ENCODE measurements around the gene CAPNS1. TPM values are rescaled to one million over a fixed set of nuclear protein-coding genes. Genes with fewer than 3 reads are reported as not detected.

The CAPNS1 gene
- total and polyA plus RNA-seq, 5 donors from 2014 or later, result 105 to 262 (median 152) TPM

- Histone ChIP-seq H3K36me3 (ENCODE audit: control insufficient read depth, insufficient read depth, low read length) (peaks cover 28% of the 10 kb centered on the region), H3K27ac (ENCODE audit: insufficient read depth, low read length, poor library complexity, severe bottlenecking) (peak within 1 kb of the TSS; percentile 84), H3K4me1 (ENCODE audit: control insufficient read depth, insufficient read depth, low read length, poor library complexity, severe bottlenecking) (peaks cover 34% of the 10 kb centered on the region), H3K4me3 (ENCODE audit: low read depth, low read length) (peak within 1 kb of the TSS; percentile 83), H3K9me3 (ENCODE audit: control insufficient read depth in 2 of 2, low read length in 2 of 2) (no peaks in the 10 kb centered on the region), H3K27me3 (ENCODE audit: control insufficient read depth, insufficient read depth, low read length) (no peaks in the 10 kb centered on the region)
- H3K27ac Mint-ChIP-seq, result peak within 1 kb of the TSS; percentile 97 to 100 (median 99)
- DNase-seq, result peak in 2 of 3 donors; percentile 13 to 87
- ATAC-seq (ENCODE audit: low read depth in 2 of 2), result peak; percentile 43 to 47
- no peaks in the 10 kb centered on the region for H3K9me3 Mint-ChIP-seq
- H3K36me3 Mint-ChIP-seq, result peaks cover 21% of the 10 kb centered on the region
- H3K4me3 Mint-ChIP-seq, result peak within 1 kb of the TSS; percentile 90 to 99 (median 97)
- H3K4me1 Mint-ChIP-seq, result peaks cover 0 to 57% (median 32%) of the 10 kb centered on the region in 4 donors
- H3K27me3 Mint-ChIP-seq, result peaks cover 8% of the 10 kb centered on the region
Measured at GRCh38 chr19:36115453-36116343, 24.2 kb upstream of the CAPNS1 start, which contains the start of gene TBCB. Gene TBCB, plus strand, starts transcription at chr19:36115468. Its CDS starts 93 bp downstream, at chr19:36115561.

DNA sequence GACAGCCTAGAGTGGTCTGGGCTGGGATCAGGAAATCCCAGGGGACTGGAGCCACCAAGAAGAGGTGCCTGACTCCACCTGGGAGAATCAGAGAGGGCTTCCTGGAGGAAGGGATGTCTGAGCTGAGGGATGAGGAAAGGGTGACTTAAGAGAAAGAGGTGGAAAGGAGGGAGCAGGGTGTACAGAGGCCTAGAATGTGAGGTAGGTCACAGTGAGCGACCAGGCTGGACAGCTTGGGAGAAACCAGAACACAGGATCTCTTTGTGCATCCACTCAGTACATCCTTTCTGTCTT lies 23.6 kb upstream of the CAPNS1 start:
- no peak for ATAC-seq (ENCODE audit: low read depth in 2 of 2)
- Mint-ChIP-seq H3K27ac (peak overlapping the region; percentile 80 to 99 (median 97)), H3K4me3 (peak overlapping the region; percentile 90 to 99 (median 97)), H3K4me1 (peaks cover 0 to 57% (median 32%) of the 10 kb centered on the region in 4 donors), H3K27me3 (peaks cover 8% of the 10 kb centered on the region), H3K36me3 (peaks cover 21% of the 10 kb centered on the region), H3K9me3 (no peaks in the 10 kb centered on the region)
- Histone ChIP-seq H3K4me1 (ENCODE audit: control insufficient read depth, insufficient read depth, low read length, poor library complexity, severe bottlenecking) (peaks cover 34% of the 10 kb centered on the region), H3K4me3 (ENCODE audit: low read depth, low read length) (peak overlapping the region; percentile 70), H3K9me3 (ENCODE audit: control insufficient read depth in 2 of 2, low read length in 2 of 2) (no peaks in the 10 kb centered on the region), H3K27me3 (ENCODE audit: control insufficient read depth, insufficient read depth, low read length) (no peaks in the 10 kb centered on the region), H3K36me3 (ENCODE audit: control insufficient read depth, insufficient read depth, low read length) (peaks cover 28% of the 10 kb centered on the region), H3K27ac (ENCODE audit: insufficient read depth, low read length, poor library complexity, severe bottlenecking) (peak overlapping the region; percentile 84)
- no peak for DNase-seq

- H3K27ac Mint-ChIP-seq, result no peak overlapping the region
- H3K4me1 Mint-ChIP-seq, result peaks cover 0 to 31% (median 23%) of the 10 kb centered on the region in 4 donors
- Histone ChIP-seq H3K4me3 (ENCODE audit: low read depth, low read length) (no peak overlapping the region), H3K36me3 (ENCODE audit: control insufficient read depth, insufficient read depth, low read length) (peaks cover 42% of the 10 kb centered on the region), H3K4me1 (ENCODE audit: control insufficient read depth, insufficient read depth, low read length, poor library complexity, severe bottlenecking) (peaks cover 15% of the 10 kb centered on the region), H3K27me3 (ENCODE audit: control insufficient read depth, insufficient read depth, low read length) (no peaks in the 10 kb centered on the region), H3K9me3 (ENCODE audit: control insufficient read depth in 2 of 2, low read length in 2 of 2) (no peaks in the 10 kb centered on the region), H3K27ac (ENCODE audit: insufficient read depth, low read length, poor library complexity, severe bottlenecking) (no peak overlapping the region)
- H3K4me3 Mint-ChIP-seq, result peak overlapping the region in 2 of 4 donors; percentile 33 to 72
- peaks cover 18% of the 10 kb centered on the region for H3K36me3 Mint-ChIP-seq
- peaks cover under 1% of the 10 kb centered on the region for H3K27me3 Mint-ChIP-seq
- H3K9me3 Mint-ChIP-seq, result no peaks in the 10 kb centered on the region
- ATAC-seq (ENCODE audit: low read depth in 2 of 2), result no peak
- DNase-seq, result no peak
Measured at GRCh38 chr19:36120092-36120983, 19.5 kb upstream of the CAPNS1 start.

GRCh38 chr19:36120984-36121358 lies 18.9 kb upstream of the CAPNS1 start:
- Mint-ChIP-seq H3K9me3 (no peaks in the 10 kb centered on the region), H3K27ac (no peak overlapping the region)
- ATAC-seq (ENCODE audit: low read depth in 2 of 2), result no peak

GRCh38 chr19:36121486-36122124 lies 18.3 kb upstream of the CAPNS1 start:
- H3K4me3 Mint-ChIP-seq, result no peak overlapping the region
- Histone ChIP-seq H3K36me3 (ENCODE audit: control insufficient read depth, insufficient read depth, low read length) (peaks cover 46% of the 10 kb centered on the region), H3K27ac (ENCODE audit: insufficient read depth, low read length, poor library complexity, severe bottlenecking) (no peak overlapping the region), H3K4me3 (ENCODE audit: low read depth, low read length) (no peak overlapping the region), H3K4me1 (ENCODE audit: control insufficient read depth, insufficient read depth, low read length, poor library complexity, severe bottlenecking) (peaks cover 5% of the 10 kb centered on the region), H3K9me3 (ENCODE audit: control insufficient read depth in 2 of 2, low read length in 2 of 2) (no peaks in the 10 kb centered on the region), H3K27me3 (ENCODE audit: control insufficient read depth, insufficient read depth, low read length) (no peaks in the 10 kb centered on the region)
- H3K4me1 Mint-ChIP-seq, result peaks cover 0 to 24% (median 17%) of the 10 kb centered on the region in 4 donors
- peaks cover 6% of the 10 kb centered on the region for H3K27me3 Mint-ChIP-seq
- no peak overlapping the region for H3K27ac Mint-ChIP-seq
- H3K36me3 Mint-ChIP-seq, result peaks cover 22% of the 10 kb centered on the region
- ATAC-seq (ENCODE audit: low read depth in 2 of 2) (no peak), DNase-seq (no peak)
- H3K9me3 Mint-ChIP-seq, result no peaks in the 10 kb centered on the region

More at GRCh38 chr19:36120984-36121358, 18.9 kb upstream of the CAPNS1 start:
- H3K27ac ChIP-seq (ENCODE audit: insufficient read depth, low read length, poor library complexity, severe bottlenecking), result no peak overlapping the region
- no peaks in the 10 kb centered on the region for H3K27me3 ChIP-seq (ENCODE audit: control insufficient read depth, insufficient read depth, low read length)
- no peaks in the 10 kb centered on the region for H3K9me3 ChIP-seq (ENCODE audit: control insufficient read depth in 2 of 2, low read length in 2 of 2)
- peaks cover 48% of the 10 kb centered on the region for H3K36me3 ChIP-seq (ENCODE audit: control insufficient read depth, insufficient read depth, low read length)
- no peak overlapping the region for H3K4me3 Mint-ChIP-seq
- no peak for DNase-seq
- H3K36me3 Mint-ChIP-seq, result peaks cover 22% of the 10 kb centered on the region
- H3K27me3 Mint-ChIP-seq, result peaks cover 6% of the 10 kb centered on the region
- no peak overlapping the region for H3K4me3 ChIP-seq (ENCODE audit: low read depth, low read length)
- peaks cover 11% of the 10 kb centered on the region for H3K4me1 ChIP-seq (ENCODE audit: control insufficient read depth, insufficient read depth, low read length, poor library complexity, severe bottlenecking)
- peaks cover 0 to 30% (median 21%) of the 10 kb centered on the region in 4 donors for H3K4me1 Mint-ChIP-seq

GRCh38 chr19:36125557-36125956 lies 14.3 kb upstream of the CAPNS1 start:
- Histone ChIP-seq H3K9me3 (ENCODE audit: control insufficient read depth in 2 of 2, low read length in 2 of 2) (no peaks in the 10 kb centered on the region), H3K4me3 (ENCODE audit: low read depth, low read length) (no peak overlapping the region), H3K27ac (ENCODE audit: insufficient read depth, low read length, poor library complexity, severe bottlenecking) (no peak overlapping the region), H3K4me1 (ENCODE audit: control insufficient read depth, insufficient read depth, low read length, poor library complexity, severe bottlenecking) (peaks cover 11% of the 10 kb centered on the region), H3K27me3 (ENCODE audit: control insufficient read depth, insufficient read depth, low read length) (no peaks in the 10 kb centered on the region), H3K36me3 (ENCODE audit: control insufficient read depth, insufficient read depth, low read length) (peaks cover 31% of the 10 kb centered on the region)
- Mint-ChIP-seq H3K36me3 (peaks cover 15% of the 10 kb centered on the region), H3K4me3 (peak overlapping the region in 3 of 4 donors; percentile 8 to 44 (median 36)), H3K9me3 (no peaks in the 10 kb centered on the region), H3K4me1 (peaks cover 0 to 17% (median 10%) of the 10 kb centered on the region in 4 donors), H3K27me3 (peaks cover 6% of the 10 kb centered on the region), H3K27ac (peak overlapping the region; percentile 39 to 68 (median 46))
- no peak for DNase-seq
- no peak for ATAC-seq (ENCODE audit: low read depth in 2 of 2)

DNA sequence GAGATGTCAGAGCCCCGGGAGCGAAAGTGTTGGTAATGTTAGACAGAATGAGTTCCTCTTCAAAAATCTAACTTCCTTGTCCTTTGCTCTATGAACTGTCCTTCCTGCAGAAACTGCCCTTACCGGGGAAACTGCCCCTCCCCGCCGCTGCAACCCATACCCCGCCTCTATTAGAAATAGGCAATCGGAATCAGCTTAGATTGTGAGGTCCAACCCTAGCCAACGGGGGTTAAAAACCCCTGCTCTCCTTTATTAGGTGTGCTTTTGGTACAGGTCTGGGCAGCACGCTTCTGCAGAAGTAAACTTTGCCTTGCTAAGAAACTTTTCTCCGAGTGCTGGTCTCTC lies 11.5 kb upstream of the CAPNS1 start:
- peaks cover 19% of the 10 kb centered on the region for H3K36me3 ChIP-seq (ENCODE audit: control insufficient read depth, insufficient read depth, low read length)
- no peaks in the 10 kb centered on the region for H3K9me3 Mint-ChIP-seq
- H3K4me1 Mint-ChIP-seq, result peaks cover 0 to 31% (median 19%) of the 10 kb centered on the region in 4 donors
- H3K4me1 ChIP-seq (ENCODE audit: control insufficient read depth, insufficient read depth, low read length, poor library complexity, severe bottlenecking), result peaks cover 17% of the 10 kb centered on the region
- H3K27me3 Mint-ChIP-seq, result peaks cover 6% of the 10 kb centered on the region
- peaks cover 11% of the 10 kb centered on the region for H3K36me3 Mint-ChIP-seq
- no peak for ATAC-seq (ENCODE audit: low read depth in 2 of 2)
- H3K4me3 Mint-ChIP-seq, result peak overlapping the region; percentile 86 to 96 (median 92)
- peak overlapping the region; percentile 79 for H3K27ac ChIP-seq (ENCODE audit: insufficient read depth, low read length, poor library complexity, severe bottlenecking)
- peak overlapping the region; percentile 83 for H3K4me3 ChIP-seq (ENCODE audit: low read depth, low read length)
- DNase-seq, result no peak
- no peaks in the 10 kb centered on the region for H3K27me3 ChIP-seq (ENCODE audit: control insufficient read depth, insufficient read depth, low read length)
- H3K9me3 ChIP-seq (ENCODE audit: control insufficient read depth in 2 of 2, low read length in 2 of 2), result no peaks in the 10 kb centered on the region
- H3K27ac Mint-ChIP-seq, result peak overlapping the region; percentile 86 to 98 (median 94)

All from CD4-positive, CD25-positive, alpha-beta regulatory T cell (primary cell).